Esophagus squamous epithelium (tissue), 4 donors: ENCODE measurements around the gene KLHL29.

Experiments used
- CTCF ChIP-seq, 6 experiments: fragments of 450-650 bp in 4 of 6; fragments of 200-600 bp in 2 of 6; sonication (generic) in 2 of 6; IDR thresholded peaks; one replicate each; pipeline ENCODE4 v1.5.1; 2016 to 2019; ENCODE audit warnings: antibody characterized with exemption in 6 of 6, mild to moderate bottlenecking in 4 of 6, moderate library complexity in 4 of 6
- POLR2A ChIP-seq, 4 donors: fragments of 450-650 bp; IDR thresholded peaks; one replicate each; pipeline ENCODE4 v1.6.1; 2017; ENCODE audit warnings: antibody characterized with exemption in 4 of 4, mild to moderate bottlenecking in 4 of 4, moderate library complexity in 3 of 4

GRCh38 chr2:23543728-23544127, 158.7 kb downstream of the KLHL29 start:
- no peak for TF ChIP-seq POLR2A (IDR thresholded peaks at IDR 0.05)
- no peak for TF ChIP-seq CTCF (IDR thresholded peaks at IDR 0.05)
